K562 (cell line): ENCODE measurements around the gene NFATC4. TPM values are rescaled to one million over a fixed set of nuclear protein-coding genes. Genes with fewer than 3 reads are reported as not detected.

Experiments used
- ATAC-seq: fragments of 200-7000 bp; cut with Tn5 transposase; 3 replicates; pipeline ENCODE4 v1.9.1; 2020; ENCODE audit warnings: moderate library complexity
- BruUV-seq: library from RNA; stranded (reverse); fragments of 400-500 nt; replicated peaks from 2 replicates; lab custom pipeline; 2021; lab: Mats Ljungman, UMichigan
- CTCF ChIA-PET: fragments of 300-600 bp; formaldehyde crosslinking; extraction: SDS; loops from one replicate; lab custom pipeline; 2021; ENCODE audit warnings: low intra/inter-chr PET ratio; lab: Yijun Ruan, JAX
- POLR2A ChIA-PET: fragments of 300-600, 350-650 bp; sonication (Branson Sonifier 250); formaldehyde crosslinking; extraction: SDS; loops from one replicate; lab custom pipeline; 2021; ENCODE audit warnings: antibody characterized with exemption, inconsistent platforms; lab: Yijun Ruan, JAX
- DNase-seq, 4 experiments: peaks; one replicate each; pipeline versions ENCODE4 v3.0.0 to v3.0.0-alpha.2; 2011 to 2018; ENCODE audit warnings: low spot score in 3 of 4, mixed read lengths in 3 of 4; ENCODE audit errors: extremely low read depth in 1 of 4
- FAIRE-seq: peaks from 2 replicates; lab custom pipeline; 2011; peaks lifted over from hg19 to GRCh38; lab: Jason Lieb, UNC
- H2AFZ ChIP-seq: 2 replicates; pipeline ENCODE4 v1.6.0; 2011; ENCODE audit warnings: low read depth, low read length, control low read depth, inconsistent platforms
- H3K27ac ChIP-seq: fragments of 200-600 bp; 3 replicates; pipeline ENCODE4 v1.8.0; 2011; ENCODE audit warnings: low read depth, mild to moderate bottlenecking, control low read depth, inconsistent platforms, low read length, moderate library complexity, mixed read lengths; ENCODE audit errors: extremely low read depth
- H3K27me3 ChIP-seq, 2 experiments: fragments of 300-600 bp in 1 of 2; 2 replicates in 1 of 2; 3 replicates in 1 of 2; pipeline versions ENCODE4 v1.6.0 to v1.8.0; 2011; ENCODE audit warnings: inconsistent platforms in 2 of 2, low read length in 2 of 2, mild to moderate bottlenecking in 1 of 2, mixed read lengths in 1 of 2, moderate library complexity in 1 of 2; ENCODE audit not compliant: control insufficient read depth in 2 of 2, insufficient read depth in 2 of 2
- H3K36me3 ChIP-seq: fragments of 300-600 bp; 3 replicates; pipeline ENCODE4 v1.8.0; 2011; ENCODE audit warnings: mild to moderate bottlenecking, low read length, inconsistent platforms; ENCODE audit not compliant: control insufficient read depth, insufficient read depth
- H3K4me1 ChIP-seq, 2 experiments: fragments of 200-600 bp in 1 of 2; replicated peaks in 1 of 2; 2 replicates in 1 of 2; 3 replicates in 1 of 2; pipeline versions ENCODE4 v1.5.1 to v1.8.0; 2011; ENCODE audit warnings: inconsistent platforms in 2 of 2, low read length in 2 of 2, mild to moderate bottlenecking in 1 of 2, mixed read lengths in 1 of 2, moderate library complexity in 1 of 2; ENCODE audit not compliant: control insufficient read depth in 2 of 2, insufficient read depth in 2 of 2
- H3K4me2 ChIP-seq: 2 replicates; pipeline ENCODE4 v1.6.1; 2011; ENCODE audit warnings: low read length, control low read depth, inconsistent platforms, mixed read lengths; ENCODE audit not compliant: insufficient read depth
- H3K4me3 ChIP-seq: fragments of 200-600 bp; sonication (generic), shearing (Covaris generic); 2 replicates; pipeline ENCODE4 v1.5.1; 2016; ENCODE audit warnings: control low read depth, inconsistent platforms
- H3K79me2 ChIP-seq: fragments of 200-600 bp; 3 replicates; pipeline ENCODE4 v1.8.0; 2011; ENCODE audit warnings: low read length, inconsistent platforms; ENCODE audit not compliant: control insufficient read depth, insufficient read depth
- H3K9ac ChIP-seq, 2 experiments: 2 replicates each; pipeline versions ENCODE4 v1.6.0 to v1.6.1; 2011; ENCODE audit warnings: low read depth in 2 of 2, low read length in 2 of 2, control low read depth in 1 of 2, inconsistent platforms in 1 of 2, mild to moderate bottlenecking in 1 of 2, mixed read lengths in 1 of 2; ENCODE audit not compliant: insufficient read depth in 1 of 2
- H3K9me1 ChIP-seq: one replicate; pipeline ENCODE4 v1.6.0; 2011; ENCODE audit warnings: inconsistent platforms, mild to moderate bottlenecking, low read length, moderate library complexity; ENCODE audit not compliant: control insufficient read depth, insufficient read depth
- H3K9me3 ChIP-seq: replicated peaks from 2 replicates; pipeline ENCODE4 v1.5.1; 2011; ENCODE audit warnings: low read depth, low read length, inconsistent platforms; ENCODE audit not compliant: control insufficient read depth, insufficient read depth
- H4K20me1 ChIP-seq: replicated peaks from 2 replicates; pipeline ENCODE4 v1.6.1; 2011; ENCODE audit warnings: low read length, inconsistent platforms, mixed read lengths; ENCODE audit not compliant: control insufficient read depth, insufficient read depth
- CBX5 ChIP-seq: IDR thresholded peaks from 2 replicates; pipeline ENCODE4 v1.6.1; 2014; ENCODE audit warnings: low read depth, borderline replicate concordance
- CREB3 ChIP-seq: fragments of 450-650 bp; conservative IDR thresholded peaks from 2 replicates; pipeline ENCODE4 v1.6.1; 2016; ENCODE audit warnings: missing genetic modification characterization, low read depth, mild to moderate bottlenecking, missing compliant biosample characterization, moderate library complexity
- CREB5 ChIP-seq: fragments of 250-450 bp; sonication (Bioruptor Pico); IDR thresholded peaks from 2 replicates; pipeline ENCODE4 v1.5.0; 2020; ENCODE audit warnings: mild to moderate bottlenecking
- CREBBP ChIP-seq: IDR thresholded peaks from one replicate; pipeline ENCODE4 v1.6.1; 2012; ENCODE audit warnings: low read depth, mild to moderate bottlenecking, control low read depth, inconsistent platforms, low read length
- CREM ChIP-seq: IDR thresholded peaks from 2 replicates; pipeline ENCODE4 v1.6.1; 2014; ENCODE audit warnings: antibody characterized with exemption, low read depth
- E2F8 ChIP-seq: fragments of 450-650 bp; IDR thresholded peaks from 2 replicates; pipeline ENCODE4 v1.7.1; 2018; ENCODE audit warnings: mild to moderate bottlenecking, low read depth; ENCODE audit not compliant: partially characterized antibody
- ETV1 ChIP-seq: fragments of 450-650 bp; conservative IDR thresholded peaks from 2 replicates; pipeline ENCODE4 v1.6.1; 2016; ENCODE audit warnings: missing genetic modification characterization, control low read depth, low read depth, missing compliant biosample characterization
- MNT ChIP-seq, 2 experiments: fragments of 450-650 bp; conservative IDR thresholded peaks; 2 replicates each; pipeline ENCODE4 v1.6.1; 2017; ENCODE audit warnings: mild to moderate bottlenecking in 2 of 2, moderate library complexity in 2 of 2
- NFYB ChIP-seq: IDR thresholded peaks from 2 replicates; pipeline ENCODE4 v1.6.1; 2011; ENCODE audit warnings: mild to moderate bottlenecking, moderate library complexity; ENCODE audit not compliant: insufficient read length; ENCODE audit errors: extremely low read depth
- RAD21 ChIP-seq, 2 experiments: fragments of 250-450 bp in 1 of 2; fragments of 450-650 bp in 1 of 2; sonication (Bioruptor Pico) in 1 of 2; formaldehyde crosslinking in 1 of 2; IDR thresholded peaks in 1 of 2; conservative IDR thresholded peaks in 1 of 2; 2 replicates each; pipeline versions ENCODE4 v1.4.0 to v1.8.0; 2020 to 2022; ENCODE audit warnings: mild to moderate bottlenecking in 2 of 2, moderate library complexity in 1 of 2
- TFAM ChIP-seq: fragments of 250-450 bp; sonication (Bioruptor Pico); conservative IDR thresholded peaks from 2 replicates; pipeline ENCODE4 v1.5.0; 2021; ENCODE audit warnings: mild to moderate bottlenecking, moderate library complexity
- U2AF2 ChIP-seq: fragments of 200-400 bp; formaldehyde crosslinking; optimal IDR thresholded peaks from 2 replicates; pipeline ENCODE3; 2017; ENCODE audit warnings: low read depth, mild to moderate bottlenecking, low read length
- ZBTB8A ChIP-seq: fragments of 450-650 bp; IDR thresholded peaks from 2 replicates; pipeline ENCODE4 v1.6.1; 2018; ENCODE audit warnings: mild to moderate bottlenecking, moderate library complexity; ENCODE audit not compliant: partially characterized antibody
- ZNF175 ChIP-seq: fragments of 200-800 bp; sonication (Bioruptor generic); IDR thresholded peaks from 2 replicates; pipeline ENCODE4 v1.6.1; 2016; ENCODE audit warnings: low read depth, mild to moderate bottlenecking, missing genetic modification characterization, missing compliant biosample characterization
- ZNF79 ChIP-seq: fragments of 250-450 bp; sonication (Bioruptor Pico); IDR thresholded peaks from 2 replicates; pipeline ENCODE4 v1.4.0; 2020; ENCODE audit warnings: low read depth, mild to moderate bottlenecking, moderate library complexity
- WGBS: fragments of 100-300 bp; shearing (Covaris generic); methylation state at CpG from one replicate; pipeline ENCODE4 v1.1.6; 2016; ENCODE audit warnings: low coverage, mixed read lengths; ENCODE audit not compliant: insufficient coverage; ENCODE audit errors: missing lambda C conversion rate; 5-methylcytosine and 5-hydroxymethylcytosine counted together
- in situ Hi-C: fragments of 300-500 bp; cut with MboI; formaldehyde crosslinking; loops from 4 replicates; pipeline ENCODE4 v1.15.0; 2018; ENCODE audit warnings: inconsistent platforms, mixed read lengths
- intact Hi-C: fragments of 100-400 bp; cut with micrococcal nuclease; formaldehyde crosslinking; loops from 2 replicates; pipeline ENCODE4 v1.14.2; 2022
- polyA plus RNA-seq, 8 experiments: library from polyadenylated mRNA; depleted of rRNA in 4 of 8; stranded (reverse) in 5 of 8; unstranded in 3 of 8; fragments of >200 nt; fragmentation: Nextera tagmentation in 2 of 8; fragmentation: Illumina TruSeq in 1 of 8; extraction: Ambion mirVana in 2 of 8; extraction: Trizol in 1 of 8; gene quantifications; 2 replicates each; pipeline versions ENCODE4 v1.2.1 to v1.2.3, GENCODE V29; 2011 to 2014; ENCODE audit warnings: inconsistent platforms in 1 of 8, missing spikeins in 1 of 8
- total RNA-seq, 7 experiments: library from RNA; depleted of rRNA in 6 of 7; stranded (reverse); fragments of >200 nt in 6 of 7; fragmentation: Illumina TruSeq in 2 of 7; extraction: Trizol in 2 of 7; gene quantifications; 2 replicates each; pipeline versions ENCODE4 v1.2.1 to v1.2.3, GENCODE V29; 2011 to 2021; ENCODE audit warnings: low replicate concordance in 1 of 7

The NFATC4 gene
- total and polyA plus RNA-seq, 9 of the 15 experiments (the other 6 are each of a cell fraction or from before 2014, with no cell fraction given), result 0.25 to 3.8 (median 0.78) TPM; not detected in 1

- H3K27ac ChIP-seq, result no peak overlapping the region
- intact Hi-C loops (no loop called here), in situ Hi-C loops (no loop called here)
- H4K20me1 ChIP-seq, result no peaks in the 10 kb centered on the region
- POLR2A ChIA-PET, result interaction anchor here (0.6 to 2.3 kb wide), 4 partner anchors 15 to 28 kb away, joined by 3 to 11 read pairs (median 4); partner anchors contain the start of gene KHNYN
- no peak for FAIRE-seq
- H3K36me3 ChIP-seq, result no peaks in the 10 kb centered on the region
- H3K9me1 ChIP-seq, result no peaks in the 10 kb centered on the region
- H3K9ac ChIP-seq, result no peak overlapping the region
- no peaks in the 10 kb centered on the region for H3K9me3 ChIP-seq
- peaks cover 0 to 8% of the 10 kb centered on the region in 2 experiments; a peak in 1 of 5 replicates for H3K27me3 ChIP-seq
- DNase-seq, result no peak
- no peak overlapping the region for H3K4me2 ChIP-seq
- CTCF ChIA-PET, result no interaction called here
- no peak overlapping the region for H2AFZ ChIP-seq
- peaks cover 0 to 12% of the 10 kb centered on the region in 2 experiments; a peak in 3 of 5 replicates for H3K4me1 ChIP-seq
- H3K4me3 ChIP-seq, result no peak overlapping the region
- H3K79me2 ChIP-seq, result no peaks in the 10 kb centered on the region
- WGBS, result 12% methylated on average over 8 of the region's 10 CpGs
- BruUV-seq, result no TSS peak
- ATAC-seq, result no peak
- no peak for TF ChIP-seq E2F8
- TF ChIP-seq TFAM, result no peak
- no peak for TF ChIP-seq CREB3 (tag)
- TF ChIP-seq NFYB, result no peak
- no peak for TF ChIP-seq ZNF79
- no peak for TF ChIP-seq CREB5 (CRISPR knock-in tag)
- TF ChIP-seq RAD21 (CRISPR knock-in tag; conservative IDR thresholded peaks at IDR 0.05 in 1 of 2, IDR thresholded peaks at IDR 0.05 in 1 of 2), result no peak
- TF ChIP-seq CREBBP, result no peak
- no peak for TF ChIP-seq ZBTB8A
- no peak for TF ChIP-seq CBX5
- no peak for TF ChIP-seq ETV1 (tag)
- TF ChIP-seq CREM, result no peak
- no peak for TF ChIP-seq MNT (conservative IDR thresholded peaks at IDR 0.05)
- no peak for TF ChIP-seq ZNF175 (CRISPR knock-in tag)
- TF ChIP-seq U2AF2, result no peak
Observed at GRCh38 chr14:24409956-24410355, 42.0 kb downstream of the NFATC4 start.
